ENCODE data around the gene KCNS3.

GRCh38 chr2:17873021-17873420 lies 5.4 kb upstream of the KCNS3 start:
- no peak for TF ChIP-seq EGR1 (IDR thresholded peaks at IDR 0.05)
- no peak for TF ChIP-seq YY1 (IDR thresholded peaks at IDR 0.05; ENCODE audit: low read depth)
- no peak for TF ChIP-seq EP300 (IDR thresholded peaks at IDR 0.05; ENCODE audit: borderline replicate concordance)
- TF ChIP-seq CREB1 (IDR thresholded peaks at IDR 0.05; ENCODE audit: low read depth) = no peak
- TF ChIP-seq RAD21 (IDR thresholded peaks at IDR 0.05; ENCODE audit: low read depth) = no peak
